ENCODE measurements around the gene MRGPRG. TPM values are rescaled to one million over a fixed set of nuclear protein-coding genes. Genes with fewer than 3 reads are reported as not detected.

MRGPRG gene
- total RNA-seq, 2 experiments from 2014 or later: not detected

DNA sequence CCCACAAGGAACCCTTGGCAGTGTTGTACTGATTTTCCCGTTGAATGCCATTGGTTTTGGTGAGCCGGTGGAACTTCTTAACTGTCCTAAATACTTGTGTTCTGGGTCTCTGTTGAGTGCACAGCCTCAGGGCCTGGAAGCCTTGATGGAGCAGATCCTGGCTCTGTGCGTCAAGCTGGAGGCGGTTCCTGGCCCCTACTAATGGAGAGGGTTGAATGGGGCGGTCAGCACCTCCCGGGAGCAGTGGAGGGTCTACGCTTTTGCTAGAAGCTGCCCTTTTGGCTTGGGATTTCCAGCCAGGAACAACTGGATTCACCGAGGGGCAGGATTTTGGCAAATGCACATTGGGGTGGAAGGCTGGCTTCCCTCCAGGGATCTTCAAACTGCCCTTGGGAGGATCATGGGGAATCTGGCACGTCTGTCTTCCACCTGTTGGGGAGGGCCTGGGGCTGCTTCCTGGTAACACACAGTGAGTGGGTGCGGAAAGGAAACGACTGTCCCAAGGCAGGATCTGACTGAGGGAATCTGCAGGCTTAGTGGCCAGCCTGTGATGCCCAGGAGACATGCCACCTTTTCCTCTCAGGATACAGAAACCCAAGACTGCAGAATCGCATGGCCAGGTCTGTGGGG is 46.6 kb downstream of the MRGPRG start:
- CTCF ChIA-PET (ENCODE audit: unreplicated experiment): no interaction called here

DNA sequence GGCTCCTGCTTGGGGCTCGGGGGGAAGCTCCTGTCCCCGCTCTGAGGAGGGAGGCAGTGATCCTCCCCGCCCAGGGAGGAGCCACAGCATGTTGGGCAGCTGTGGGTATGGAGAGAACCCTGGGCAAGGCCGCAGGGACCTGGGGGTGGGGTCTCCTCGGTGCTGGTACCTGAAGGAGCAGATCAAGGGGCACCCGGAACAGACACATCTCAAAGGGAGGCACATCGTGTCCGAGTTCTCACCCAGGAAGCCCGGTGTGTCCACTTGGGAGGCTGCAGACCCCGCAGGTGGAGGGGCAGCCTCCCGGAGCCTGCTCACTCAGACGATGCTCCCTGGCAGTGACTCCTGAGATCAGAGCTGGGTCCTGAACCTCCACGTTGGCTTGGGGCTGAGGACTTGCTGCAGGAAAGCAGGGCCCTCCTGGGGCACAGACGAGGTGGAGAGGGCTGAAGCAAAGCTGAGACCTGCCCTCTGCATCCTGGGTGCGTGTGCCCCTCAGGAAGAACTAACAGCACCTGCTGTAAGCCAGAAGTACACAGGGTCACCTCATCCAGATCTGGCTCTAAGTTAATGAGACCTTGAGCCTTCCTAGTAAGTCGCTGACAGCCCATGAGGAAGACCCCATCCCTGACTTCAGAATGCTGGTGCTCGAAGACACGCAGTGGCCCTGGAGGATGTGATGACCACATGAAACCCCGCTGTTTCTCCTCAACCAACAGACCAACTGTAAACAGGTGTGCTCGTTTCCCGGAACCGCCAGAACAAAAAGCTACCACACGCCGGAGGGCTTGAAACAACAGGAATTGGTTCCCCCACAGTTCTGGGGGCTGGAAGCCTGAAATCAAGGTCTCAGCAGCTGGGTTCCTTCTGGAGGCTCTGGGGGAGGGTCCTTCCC is 47.6 kb downstream of the MRGPRG start:
- H2AFZ ChIP-seq (ENCODE audit: low read length): no peak overlapping the region
- no peaks in the 10 kb centered on the region for H3K9me2 ChIP-seq (ENCODE audit: insufficient read depth, low read length)
- intact Hi-C loops (cut with micrococcal nuclease; ENCODE audit: unreplicated experiment): no loop called here
- H3K27ac ChIP-seq (ENCODE audit: low read depth, low read length, poor library complexity, severe bottlenecking): no peak overlapping the region
- POLR2A ChIA-PET: no interaction called here
- TF ChIP-seq, protein P1, sequence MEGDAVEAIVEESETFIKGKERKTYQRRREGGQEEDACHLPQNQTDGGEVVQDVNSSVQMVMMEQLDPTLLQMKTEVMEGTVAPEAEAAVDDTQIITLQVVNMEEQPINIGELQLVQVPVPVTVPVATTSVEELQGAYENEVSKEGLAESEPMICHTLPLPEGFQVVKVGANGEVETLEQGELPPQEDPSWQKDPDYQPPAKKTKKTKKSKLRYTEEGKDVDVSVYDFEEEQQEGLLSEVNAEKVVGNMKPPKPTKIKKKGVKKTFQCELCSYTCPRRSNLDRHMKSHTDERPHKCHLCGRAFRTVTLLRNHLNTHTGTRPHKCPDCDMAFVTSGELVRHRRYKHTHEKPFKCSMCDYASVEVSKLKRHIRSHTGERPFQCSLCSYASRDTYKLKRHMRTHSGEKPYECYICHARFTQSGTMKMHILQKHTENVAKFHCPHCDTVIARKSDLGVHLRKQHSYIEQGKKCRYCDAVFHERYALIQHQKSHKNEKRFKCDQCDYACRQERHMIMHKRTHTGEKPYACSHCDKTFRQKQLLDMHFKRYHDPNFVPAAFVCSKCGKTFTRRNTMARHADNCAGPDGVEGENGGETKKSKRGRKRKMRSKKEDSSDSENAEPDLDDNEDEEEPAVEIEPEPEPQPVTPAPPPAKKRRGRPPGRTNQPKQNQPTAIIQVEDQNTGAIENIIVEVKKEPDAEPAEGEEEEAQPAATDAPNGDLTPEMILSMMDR (conservative IDR thresholded peaks at IDR 0.05; ENCODE audit: low read length): no peak
- TF ChIP-seq EZH2phosphoT487 (IDR thresholded peaks at IDR 0.05; ENCODE audit: borderline replicate concordance, low read depth, low read length): no peak
- H3K4me2 ChIP-seq (ENCODE audit: low read length): no peak overlapping the region
- H3K4me1 ChIP-seq (ENCODE audit: insufficient read depth, low read length, poor library complexity, severe bottlenecking): no peaks in the 10 kb centered on the region
- CTCF ChIA-PET (ENCODE audit: unreplicated experiment): no interaction called here
- DNase-seq (ENCODE audit: low spot score): no peak
- H3K9me3 ChIP-seq (ENCODE audit: low read length): peaks cover 2% of the 10 kb centered on the region
- H3K79me2 ChIP-seq (ENCODE audit: insufficient read depth, low read depth, low read length): no peaks in the 10 kb centered on the region
- no peaks in the 10 kb centered on the region for H4K20me1 ChIP-seq (ENCODE audit: insufficient read depth, low read length)
- no peak overlapping the region for H3K4me3 ChIP-seq (ENCODE audit: low read depth, low read length, poor library complexity, severe bottlenecking)
- no peaks in the 10 kb centered on the region for H3K36me3 ChIP-seq (ENCODE audit: insufficient read depth, low read length)
- BruUV-seq (replicated peaks): no TSS peak

More for the DNA sequence above, 46.6 kb downstream of the MRGPRG start:
- Histone ChIP-seq H4K20me1 (ENCODE audit: insufficient read depth, low read length) (no peaks in the 10 kb centered on the region), H3K4me1 (ENCODE audit: insufficient read depth, low read length, poor library complexity, severe bottlenecking) (no peaks in the 10 kb centered on the region), H3K9me3 (ENCODE audit: low read length) (peaks cover 13% of the 10 kb centered on the region), H3K4me2 (ENCODE audit: low read length) (no peak overlapping the region), H3K9me2 (ENCODE audit: insufficient read depth, low read length) (no peaks in the 10 kb centered on the region), H3K27ac (ENCODE audit: low read depth, low read length, poor library complexity, severe bottlenecking) (no peak overlapping the region), H2AFZ (ENCODE audit: low read length) (no peak overlapping the region), H3K79me2 (ENCODE audit: insufficient read depth, low read depth, low read length) (no peaks in the 10 kb centered on the region), H3K36me3 (ENCODE audit: insufficient read depth, low read length) (no peaks in the 10 kb centered on the region), H3K4me3 (ENCODE audit: low read depth, low read length, poor library complexity, severe bottlenecking) (no peak overlapping the region)
- intact Hi-C loops (cut with micrococcal nuclease; ENCODE audit: unreplicated experiment): no loop called here
- no TSS peak for BruUV-seq (replicated peaks)
- TF ChIP-seq, protein P1 (conservative IDR thresholded peaks at IDR 0.05; ENCODE audit: low read length): no peak
- no peak for TF ChIP-seq EZH2phosphoT487 (IDR thresholded peaks at IDR 0.05; ENCODE audit: borderline replicate concordance, low read depth, low read length)
- DNase-seq (ENCODE audit: low spot score): no peak
- POLR2A ChIA-PET: no interaction called here
